WERI-Rb-1 (cell line): ENCODE data around the gene STAC.

Experiments
- DNase-seq: peaks from one replicate; pipeline ENCODE4 v3.0.0-alpha.2; 2020
- H3K27ac ChIP-seq: fragments of 250-450 bp; sonication (Bioruptor Pico); 2 replicates; pipeline ENCODE4 v1.5.1; 2020; ENCODE audit warnings: mild to moderate bottlenecking, moderate library complexity
- H3K27me3 ChIP-seq: fragments of 250-450 bp; sonication (Bioruptor Pico); 2 replicates; pipeline ENCODE4 v1.5.1; 2021; ENCODE audit warnings: mild to moderate bottlenecking, low read depth, moderate library complexity; ENCODE audit not compliant: insufficient read depth, severe bottlenecking
- H3K36me3 ChIP-seq: fragments of 250-450 bp; sonication (Bioruptor Pico); 2 replicates; pipeline ENCODE4 v1.5.1; 2020; ENCODE audit warnings: mild to moderate bottlenecking, moderate library complexity
- H3K4me3 ChIP-seq: 2 replicates; pipeline ENCODE4 v1.5.1; 2011; ENCODE audit warnings: low read depth, mild to moderate bottlenecking, control low read depth, low read length
- H3K9me3 ChIP-seq: fragments of 250-450 bp; sonication (Bioruptor Pico); 2 replicates; pipeline ENCODE4 v1.5.1; 2021; ENCODE audit warnings: mild to moderate bottlenecking, moderate library complexity; ENCODE audit not compliant: severe bottlenecking
- CTCF ChIP-seq: IDR thresholded peaks from 2 replicates; pipeline ENCODE4 v1.5.1; 2011; ENCODE audit warnings: low read depth, mild to moderate bottlenecking, control low read depth, inconsistent platforms, low read length

The STAC gene

GRCh38 chr3:36486009-36486795, 105.9 kb downstream of the STAC start:
- no peaks in the 10 kb centered on the region for H3K27me3 ChIP-seq
- DNase-seq, result no peak
- H3K27ac ChIP-seq, result no peak overlapping the region
- no peaks in the 10 kb centered on the region for H3K36me3 ChIP-seq
- H3K4me3 ChIP-seq, result no peak overlapping the region
- no peak for TF ChIP-seq CTCF
- no peaks in the 10 kb centered on the region for H3K9me3 ChIP-seq

- TF ChIP-seq CTCF, result no peak
- Histone ChIP-seq H3K27me3 (no peaks in the 10 kb centered on the region), H3K4me3 (no peak overlapping the region), H3K27ac (no peak overlapping the region), H3K9me3 (no peaks in the 10 kb centered on the region), H3K36me3 (no peaks in the 10 kb centered on the region)
- no peak for DNase-seq
These were observed 107.3 kb downstream of the STAC start for GRCh38 chr3:36487616-36488015.

- Histone ChIP-seq H3K4me3 (no peak overlapping the region), H3K27me3 (no peaks in the 10 kb centered on the region), H3K9me3 (no peaks in the 10 kb centered on the region), H3K36me3 (no peaks in the 10 kb centered on the region), H3K27ac (no peak overlapping the region)
- no peak for DNase-seq
- no peak for TF ChIP-seq CTCF
These were observed 107.9 kb downstream of the STAC start for GRCh38 chr3:36488077-36488789.

GRCh38 chr3:36489101-36489500, 108.8 kb downstream of the STAC start:
- Histone ChIP-seq H3K36me3 (no peaks in the 10 kb centered on the region), H3K27ac (no peak overlapping the region), H3K27me3 (no peaks in the 10 kb centered on the region), H3K4me3 (no peak overlapping the region), H3K9me3 (no peaks in the 10 kb centered on the region)
- DNase-seq, result no peak
- TF ChIP-seq CTCF, result no peak

GRCh38 chr3:36489679-36490425, 109.5 kb downstream of the STAC start:
- no peaks in the 10 kb centered on the region for H3K36me3 ChIP-seq
- no peaks in the 10 kb centered on the region for H3K9me3 ChIP-seq
- TF ChIP-seq CTCF, result no peak
- H3K27ac ChIP-seq, result no peak overlapping the region
- no peaks in the 10 kb centered on the region for H3K27me3 ChIP-seq
- H3K4me3 ChIP-seq, result no peak overlapping the region
- DNase-seq, result no peak
